K562 (cell line): ENCODE data around the gene PITPNB. TPM values are rescaled to one million over a fixed set of nuclear protein-coding genes. Genes with fewer than 3 reads are reported as not detected.

ENCODE experiments used
- AFF4 ChIP-seq: sonication (generic); formaldehyde crosslinking; IDR thresholded peaks from 2 replicates; pipeline ENCODE4 v1.8.0; 2023; ENCODE audit warnings: mild to moderate bottlenecking, missing genetic modification reagents
- ETS2 ChIP-seq: IDR thresholded peaks from 2 replicates; pipeline ENCODE4 v1.6.1; 2016; ENCODE audit warnings: borderline replicate concordance, missing genetic modification characterization, mild to moderate bottlenecking, moderate library complexity, missing compliant biosample characterization; ENCODE audit not compliant: poor library complexity, severe bottlenecking
- ZBTB11 ChIP-seq, 3 experiments: fragments of 200-800 bp in 1 of 3; fragments of 250-450 bp in 1 of 3; fragments of 450-650 bp in 1 of 3; sonication (Bioruptor Pico) in 1 of 3; sonication (Bioruptor generic) in 1 of 3; formaldehyde crosslinking in 1 of 3; IDR thresholded peaks; 2 replicates each; pipeline versions ENCODE4 v1.6.1 to v1.8.0; 2016 to 2022; ENCODE audit warnings: mild to moderate bottlenecking in 2 of 3, missing genetic modification characterization in 2 of 3, missing compliant biosample characterization in 1 of 3, moderate library complexity in 1 of 3
- ZFP36 ChIP-seq: fragments of 150-350 bp; IDR thresholded peaks from 2 replicates; pipeline ENCODE4 v1.6.1; 2018; ENCODE audit warnings: low read length, low read depth; ENCODE audit not compliant: partially characterized antibody
- ZNF609 ChIP-seq: sonication (generic); formaldehyde crosslinking; IDR thresholded peaks from 2 replicates; pipeline ENCODE4 v1.8.1; 2023; ENCODE audit warnings: missing genetic modification reagents, mild to moderate bottlenecking, borderline replicate concordance
- ZNF668 ChIP-seq: fragments of 250-450 bp; sonication (Bioruptor Pico); IDR thresholded peaks from 2 replicates; pipeline ENCODE4 v1.8.0; 2022; ENCODE audit warnings: mild to moderate bottlenecking, inconsistent platforms
- ZNF766 ChIP-seq: fragments of 200-800 bp; sonication (Bioruptor generic); conservative IDR thresholded peaks from 2 replicates; pipeline ENCODE4 v1.6.1; 2016; ENCODE audit warnings: missing genetic modification characterization, missing compliant biosample characterization
- ZNF77 ChIP-seq: fragments of 250-450 bp; sonication (Bioruptor Pico); IDR thresholded peaks from 2 replicates; pipeline ENCODE4 v1.5.0; 2020
- polyA plus RNA-seq, 8 experiments: library from polyadenylated mRNA; depleted of rRNA in 4 of 8; stranded (reverse) in 5 of 8; unstranded in 3 of 8; fragments of >200 nt; fragmentation: Nextera tagmentation in 2 of 8; fragmentation: Illumina TruSeq in 1 of 8; extraction: Ambion mirVana in 2 of 8; extraction: Trizol in 1 of 8; gene quantifications; 2 replicates each; pipeline versions ENCODE4 v1.2.1 to v1.2.3, GENCODE V29; 2011 to 2014; ENCODE audit warnings: inconsistent platforms in 1 of 8, missing spikeins in 1 of 8
- total RNA-seq, 7 experiments: library from RNA; depleted of rRNA in 6 of 7; stranded (reverse); fragments of >200 nt in 6 of 7; fragmentation: Illumina TruSeq in 2 of 7; extraction: Trizol in 2 of 7; gene quantifications; 2 replicates each; pipeline versions ENCODE4 v1.2.1 to v1.2.3, GENCODE V29; 2011 to 2021; ENCODE audit warnings: low replicate concordance in 1 of 7

PITPNB gene
- total and polyA plus RNA-seq, 9 of the 15 experiments (the other 6 are each of a cell fraction or from before 2014, with no cell fraction given), result 13.1 to 52.4 (median 34.7) TPM

- TF ChIP-seq ZBTB11 (CRISPR knock-in tag; IDR thresholded peaks at IDR 0.05), result no peak
- TF ChIP-seq ZNF668, result no peak
- no peak for TF ChIP-seq ZFP36
- no peak for TF ChIP-seq ZNF609 (CRISPR knock-in tag)
- no peak for TF ChIP-seq ETS2 (tag)
- no peak for TF ChIP-seq ZNF766 (CRISPR knock-in tag)
- no peak for TF ChIP-seq AFF4 (CRISPR knock-in tag)
- no peak for TF ChIP-seq ZNF77 (CRISPR knock-in tag)
These were observed 13.4 kb downstream of the PITPNB start (continued) for GRCh38 chr22:27905653-27906052.
